Uterus (tissue), 2 donors: ENCODE results near the gene TMC3.

Experiments used
- CTCF ChIP-seq, 4 experiments: fragments of 200-600 bp in 2 of 4; fragments of 450-650 bp in 2 of 4; sonication (generic) in 2 of 4; IDR thresholded peaks; one replicate each; pipeline ENCODE4 v1.5.1; 2016 to 2019; ENCODE audit warnings: antibody characterized with exemption in 4 of 4, mild to moderate bottlenecking in 2 of 4, moderate library complexity in 1 of 4
- POLR2A ChIP-seq, 2 donors: fragments of 450-650 bp; IDR thresholded peaks; one replicate each; pipeline ENCODE4 v1.6.1; 2016; ENCODE audit warnings: antibody characterized with exemption in 2 of 2, mild to moderate bottlenecking in 1 of 2, moderate library complexity in 1 of 2

GRCh38 chr15:81407176-81407575, 33.2 kb upstream of the TMC3 start:
- TF ChIP-seq CTCF (IDR thresholded peaks at IDR 0.05), result no peak
- no peak for TF ChIP-seq POLR2A (IDR thresholded peaks at IDR 0.05)
